Loucy (cell line): ENCODE data around the gene UBE2G2.
A peak's percentile ranks its signal among the peaks of the same experiment; 100 is the strongest.
"Not testable (repeated sequence)": the region's sequence is repeated elsewhere in the genome, so short reads cannot be mapped to it uniquely, and the experiment has no call there.

ENCODE experiments used
- H2AFZ ChIP-seq: fragments of 200-600 bp; sonication (generic); 2 replicates; pipeline ENCODE4 v1.6.0; 2016; ENCODE audit warnings: antibody characterized with exemption, mild to moderate bottlenecking, low read length, moderate library complexity
- H3F3A ChIP-seq: fragments of 200-600 bp; 2 replicates; pipeline ENCODE4 v1.6.0; 2016; ENCODE audit warnings: antibody characterized with exemption, low read depth, mild to moderate bottlenecking
- H3K27me3 ChIP-seq: fragments of 200-600 bp; sonication (generic); 2 replicates; pipeline ENCODE4 v1.6.1; 2014; ENCODE audit warnings: low read length, mild to moderate bottlenecking; ENCODE audit not compliant: insufficient read depth, poor library complexity, severe bottlenecking
- H3K36me3 ChIP-seq: fragments of 200-600 bp; sonication (generic); 2 replicates; pipeline ENCODE4 v1.6.1; 2016; ENCODE audit warnings: low read length; ENCODE audit not compliant: insufficient read depth
- H3K4me1 ChIP-seq: fragments of 200-600 bp; sonication (generic); 2 replicates; pipeline ENCODE4 v1.5.1; 2014; ENCODE audit warnings: low read length, mild to moderate bottlenecking; ENCODE audit not compliant: insufficient read depth, poor library complexity, severe bottlenecking
- H3K4me2 ChIP-seq: fragments of 200-600 bp; sonication (generic); 2 replicates; pipeline ENCODE4 v1.6.0; 2014; ENCODE audit warnings: antibody characterized with exemption, low read length, low read depth, mild to moderate bottlenecking; ENCODE audit not compliant: poor library complexity, severe bottlenecking
- H3K4me3 ChIP-seq: fragments of 200-600 bp; sonication (generic); 2 replicates; pipeline ENCODE4 v1.5.1; 2014; ENCODE audit warnings: low read length, mild to moderate bottlenecking, mixed read lengths; ENCODE audit not compliant: poor library complexity, severe bottlenecking
- H3K79me2 ChIP-seq: fragments of 200-600 bp; sonication (generic); 2 replicates; pipeline ENCODE4 v1.6.1; 2014; ENCODE audit warnings: low read length; ENCODE audit not compliant: insufficient read depth
- H3K9ac ChIP-seq: fragments of 200-600 bp; sonication (generic); 2 replicates; pipeline ENCODE4 v1.6.0; 2014; ENCODE audit warnings: mild to moderate bottlenecking, low read depth, low read length, moderate library complexity; ENCODE audit not compliant: poor library complexity, severe bottlenecking
- H3K9me2 ChIP-seq: fragments of 200-600 bp; sonication (generic); replicated peaks from 2 replicates; pipeline ENCODE4 v1.6.1; 2016; ENCODE audit warnings: low read depth, low read length, mixed read lengths
- H3K9me3 ChIP-seq: fragments of 200-600 bp; sonication (generic); 2 replicates; pipeline ENCODE4 v1.6.1; 2014; ENCODE audit warnings: mild to moderate bottlenecking, antibody characterized with exemption, low read length, low read depth; ENCODE audit not compliant: insufficient read depth
- H4K20me1 ChIP-seq: fragments of 200-600 bp; sonication (generic); 2 replicates; pipeline ENCODE4 v1.6.0; 2014; ENCODE audit warnings: antibody characterized with exemption, low read length, mild to moderate bottlenecking; ENCODE audit not compliant: insufficient read depth, poor library complexity, severe bottlenecking
- EZH2phosphoT487 ChIP-seq: fragments of 200-600 bp; IDR thresholded peaks from 2 replicates; pipeline ENCODE4 v1.6.1; 2018; ENCODE audit warnings: antibody characterized with exemption, mild to moderate bottlenecking, moderate library complexity, borderline replicate concordance
- TF ChIP-seq, protein P1 (sequence below): fragments of 200-600 bp; sonication (generic); conservative IDR thresholded peaks from 2 replicates; pipeline ENCODE4 v1.5.1; 2014; ENCODE audit warnings: mild to moderate bottlenecking, antibody characterized with exemption, low read length

The UBE2G2 gene

DNA sequence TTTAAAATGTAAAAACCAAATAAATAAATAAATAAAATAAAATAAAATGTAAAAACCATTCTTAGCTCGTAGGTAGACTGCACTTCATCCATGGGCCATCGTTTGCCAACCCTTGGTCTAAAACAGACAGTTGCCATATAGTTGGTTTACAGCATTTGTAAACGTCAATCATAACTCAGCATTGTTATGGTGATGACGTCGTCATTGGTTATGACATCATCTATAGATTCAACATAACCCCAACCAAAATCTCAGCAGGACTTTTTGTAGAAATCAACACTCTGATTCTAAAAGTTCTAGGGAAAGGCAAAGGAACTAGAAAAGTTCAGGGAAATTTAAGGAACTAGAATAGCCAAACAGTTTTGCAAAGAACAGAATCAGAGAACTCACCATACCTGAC is 32.0 kb upstream of the UBE2G2 start:
- Histone ChIP-seq H3K36me3 (no peaks in the 10 kb centered on the region), H2AFZ (no peak overlapping the region), H3K4me1 (no peaks in the 10 kb centered on the region), H4K20me1 (no peaks in the 10 kb centered on the region), H3K9me2 (no peaks in the 10 kb centered on the region), H3K27me3 (no peaks in the 10 kb centered on the region), H3K4me2 (no peak overlapping the region), H3F3A (no peaks in the 10 kb centered on the region), H3K9me3 (peaks cover 5% of the 10 kb centered on the region; the same call in 1 of the 2 replicates), H3K79me2 (no peaks in the 10 kb centered on the region), H3K4me3 (no peak overlapping the region), H3K9ac (no peak overlapping the region)
- TF ChIP-seq, protein P1, sequence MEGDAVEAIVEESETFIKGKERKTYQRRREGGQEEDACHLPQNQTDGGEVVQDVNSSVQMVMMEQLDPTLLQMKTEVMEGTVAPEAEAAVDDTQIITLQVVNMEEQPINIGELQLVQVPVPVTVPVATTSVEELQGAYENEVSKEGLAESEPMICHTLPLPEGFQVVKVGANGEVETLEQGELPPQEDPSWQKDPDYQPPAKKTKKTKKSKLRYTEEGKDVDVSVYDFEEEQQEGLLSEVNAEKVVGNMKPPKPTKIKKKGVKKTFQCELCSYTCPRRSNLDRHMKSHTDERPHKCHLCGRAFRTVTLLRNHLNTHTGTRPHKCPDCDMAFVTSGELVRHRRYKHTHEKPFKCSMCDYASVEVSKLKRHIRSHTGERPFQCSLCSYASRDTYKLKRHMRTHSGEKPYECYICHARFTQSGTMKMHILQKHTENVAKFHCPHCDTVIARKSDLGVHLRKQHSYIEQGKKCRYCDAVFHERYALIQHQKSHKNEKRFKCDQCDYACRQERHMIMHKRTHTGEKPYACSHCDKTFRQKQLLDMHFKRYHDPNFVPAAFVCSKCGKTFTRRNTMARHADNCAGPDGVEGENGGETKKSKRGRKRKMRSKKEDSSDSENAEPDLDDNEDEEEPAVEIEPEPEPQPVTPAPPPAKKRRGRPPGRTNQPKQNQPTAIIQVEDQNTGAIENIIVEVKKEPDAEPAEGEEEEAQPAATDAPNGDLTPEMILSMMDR, result no peak
- no peak for TF ChIP-seq EZH2phosphoT487

DNA sequence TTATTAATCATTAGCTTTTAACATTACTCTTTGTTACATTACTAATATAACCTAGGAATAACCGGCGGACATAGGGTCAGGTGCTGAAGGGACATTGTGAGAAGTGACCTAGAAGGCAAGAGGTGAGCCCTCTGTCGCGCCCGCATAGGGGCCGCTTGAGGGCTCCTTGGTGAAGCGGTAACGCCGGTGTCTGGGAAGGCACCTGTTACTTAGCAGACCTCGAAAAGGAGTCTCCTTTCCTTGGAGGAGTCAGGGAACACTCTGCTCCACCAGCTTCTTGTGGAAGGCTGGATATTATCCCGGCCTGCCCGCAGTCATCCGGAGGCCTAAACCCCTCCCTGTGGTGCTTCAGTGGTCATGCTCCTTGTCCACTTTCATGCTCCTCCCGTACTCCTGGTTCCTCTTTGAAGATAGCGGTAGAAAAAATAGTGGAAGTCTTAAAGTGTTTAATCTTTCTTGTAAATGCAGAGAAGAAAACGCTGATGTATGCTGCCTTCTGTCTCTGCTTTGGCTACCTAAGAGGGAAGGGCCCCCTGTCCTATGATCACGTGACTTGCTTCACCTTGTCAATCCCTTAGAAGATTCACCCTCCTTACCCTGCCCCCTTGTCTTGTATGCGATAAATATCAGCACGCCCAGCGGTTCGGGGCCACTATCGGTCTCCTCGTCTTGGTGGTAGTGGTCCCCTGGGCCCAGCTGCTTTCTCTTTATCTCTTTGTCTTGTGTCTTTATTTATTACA is 31.1 kb upstream of the UBE2G2 start:
- H2AFZ ChIP-seq, H3K4me3 ChIP-seq, H3K4me1 ChIP-seq, H3K9me2 ChIP-seq, H3K4me2 ChIP-seq, H3F3A ChIP-seq, H4K20me1 ChIP-seq, H3K9me3 ChIP-seq, H3K27me3 ChIP-seq, H3K36me3 ChIP-seq, H3K79me2 ChIP-seq, H3K9ac ChIP-seq: not testable (repeated sequence)

DNA sequence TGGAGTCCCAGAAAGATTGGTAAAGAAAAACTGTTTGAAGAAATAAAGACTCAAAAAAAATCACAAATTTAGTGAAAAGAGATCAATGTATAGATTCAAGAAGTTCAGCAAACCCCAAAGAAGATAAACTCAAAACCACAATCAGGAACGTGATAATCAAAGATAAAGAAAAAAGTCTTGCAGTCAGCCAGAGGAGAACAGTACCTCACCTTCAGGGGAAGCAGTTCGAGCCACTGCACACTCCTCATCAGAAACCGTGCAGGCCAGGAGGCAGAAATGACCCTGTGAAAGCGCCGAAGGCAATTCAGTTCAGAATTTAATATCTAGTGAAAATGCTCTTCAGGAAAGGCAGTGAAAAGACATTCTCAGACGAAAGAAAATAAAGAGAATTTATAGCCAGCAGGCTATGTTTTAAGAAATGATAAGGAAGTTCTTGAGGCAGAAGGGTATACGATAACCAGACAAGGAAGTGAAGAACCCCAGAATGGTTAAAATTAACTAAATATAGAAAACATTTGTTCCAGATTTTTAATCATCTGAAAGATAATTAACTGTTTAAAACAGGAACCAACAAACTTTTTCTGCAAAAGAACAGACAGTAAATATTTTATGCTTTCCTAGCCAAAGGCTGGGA is 29.7 kb upstream of the UBE2G2 start:
- no peak for TF ChIP-seq EZH2phosphoT487
- TF ChIP-seq, protein P1, result no peak
- no peaks in the 10 kb centered on the region for H4K20me1 ChIP-seq
- no peak overlapping the region for H3K9ac ChIP-seq
- no peak overlapping the region for H3K4me3 ChIP-seq
- no peaks in the 10 kb centered on the region for H3K9me2 ChIP-seq
- no peaks in the 10 kb centered on the region for H3F3A ChIP-seq
- H3K4me1 ChIP-seq, result no peaks in the 10 kb centered on the region
- peaks cover 7% of the 10 kb centered on the region; the same call in 1 of the 2 replicates for H3K9me3 ChIP-seq
- H3K36me3 ChIP-seq, result no peaks in the 10 kb centered on the region
- no peak overlapping the region for H3K4me2 ChIP-seq
- peak overlapping the region; percentile 18; the same call in 1 of the 2 replicates for H2AFZ ChIP-seq
- no peaks in the 10 kb centered on the region for H3K79me2 ChIP-seq
- no peaks in the 10 kb centered on the region for H3K27me3 ChIP-seq
